Measurements from ENCODE around the gene RGS7BP.

The RGS7BP gene

DNA sequence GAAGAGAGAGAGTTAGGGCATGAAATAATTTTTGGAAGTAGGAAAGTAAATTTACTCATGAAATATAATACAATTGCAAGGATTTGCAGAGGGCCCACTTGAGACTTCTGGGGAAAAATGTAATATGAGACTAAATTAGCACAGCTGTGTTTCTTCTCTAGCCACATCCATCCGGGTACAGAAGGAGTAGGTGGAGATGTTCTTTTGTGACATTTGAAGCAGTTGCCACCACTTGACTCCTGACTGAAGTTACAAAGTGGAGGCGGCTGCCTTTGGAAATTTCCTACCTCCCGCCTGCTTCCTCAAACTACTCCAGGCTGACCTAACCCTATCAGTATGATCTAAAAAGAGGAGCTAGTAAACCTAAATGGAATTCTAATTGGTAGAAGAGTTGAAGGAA is 126.4 kb downstream of the RGS7BP start:
- TF ChIP-seq RAD21 (IDR thresholded peaks at IDR 0.05; ENCODE audit: low read depth): no peak
- TF ChIP-seq EP300 (IDR thresholded peaks at IDR 0.05; ENCODE audit: borderline replicate concordance): no peak
- no peak for TF ChIP-seq TAF1 (IDR thresholded peaks at IDR 0.05; ENCODE audit: low read depth)
- no peak for TF ChIP-seq ZBTB7A (IDR thresholded peaks at IDR 0.05; ENCODE audit: low read depth)
- TF ChIP-seq, protein P1, sequence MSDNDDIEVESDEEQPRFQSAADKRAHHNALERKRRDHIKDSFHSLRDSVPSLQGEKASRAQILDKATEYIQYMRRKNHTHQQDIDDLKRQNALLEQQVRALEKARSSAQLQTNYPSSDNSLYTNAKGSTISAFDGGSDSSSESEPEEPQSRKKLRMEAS (IDR thresholded peaks at IDR 0.05): no peak
- no peak for TF ChIP-seq TCF12 (IDR thresholded peaks at IDR 0.05; ENCODE audit: low read depth)
- TF ChIP-seq, protein P2, sequence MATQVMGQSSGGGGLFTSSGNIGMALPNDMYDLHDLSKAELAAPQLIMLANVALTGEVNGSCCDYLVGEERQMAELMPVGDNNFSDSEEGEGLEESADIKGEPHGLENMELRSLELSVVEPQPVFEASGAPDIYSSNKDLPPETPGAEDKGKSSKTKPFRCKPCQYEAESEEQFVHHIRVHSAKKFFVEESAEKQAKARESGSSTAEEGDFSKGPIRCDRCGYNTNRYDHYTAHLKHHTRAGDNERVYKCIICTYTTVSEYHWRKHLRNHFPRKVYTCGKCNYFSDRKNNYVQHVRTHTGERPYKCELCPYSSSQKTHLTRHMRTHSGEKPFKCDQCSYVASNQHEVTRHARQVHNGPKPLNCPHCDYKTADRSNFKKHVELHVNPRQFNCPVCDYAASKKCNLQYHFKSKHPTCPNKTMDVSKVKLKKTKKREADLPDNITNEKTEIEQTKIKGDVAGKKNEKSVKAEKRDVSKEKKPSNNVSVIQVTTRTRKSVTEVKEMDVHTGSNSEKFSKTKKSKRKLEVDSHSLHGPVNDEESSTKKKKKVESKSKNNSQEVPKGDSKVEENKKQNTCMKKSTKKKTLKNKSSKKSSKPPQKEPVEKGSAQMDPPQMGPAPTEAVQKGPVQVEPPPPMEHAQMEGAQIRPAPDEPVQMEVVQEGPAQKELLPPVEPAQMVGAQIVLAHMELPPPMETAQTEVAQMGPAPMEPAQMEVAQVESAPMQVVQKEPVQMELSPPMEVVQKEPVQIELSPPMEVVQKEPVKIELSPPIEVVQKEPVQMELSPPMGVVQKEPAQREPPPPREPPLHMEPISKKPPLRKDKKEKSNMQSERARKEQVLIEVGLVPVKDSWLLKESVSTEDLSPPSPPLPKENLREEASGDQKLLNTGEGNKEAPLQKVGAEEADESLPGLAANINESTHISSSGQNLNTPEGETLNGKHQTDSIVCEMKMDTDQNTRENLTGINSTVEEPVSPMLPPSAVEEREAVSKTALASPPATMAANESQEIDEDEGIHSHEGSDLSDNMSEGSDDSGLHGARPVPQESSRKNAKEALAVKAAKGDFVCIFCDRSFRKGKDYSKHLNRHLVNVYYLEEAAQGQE (IDR thresholded peaks at IDR 0.05; ENCODE audit: low read depth): no peak
- TF ChIP-seq YY1 (IDR thresholded peaks at IDR 0.05; ENCODE audit: low read depth): no peak
- no peak for TF ChIP-seq FOXM1 (IDR thresholded peaks at IDR 0.05; ENCODE audit: borderline replicate concordance, low read depth)
- TF ChIP-seq, protein P3, sequence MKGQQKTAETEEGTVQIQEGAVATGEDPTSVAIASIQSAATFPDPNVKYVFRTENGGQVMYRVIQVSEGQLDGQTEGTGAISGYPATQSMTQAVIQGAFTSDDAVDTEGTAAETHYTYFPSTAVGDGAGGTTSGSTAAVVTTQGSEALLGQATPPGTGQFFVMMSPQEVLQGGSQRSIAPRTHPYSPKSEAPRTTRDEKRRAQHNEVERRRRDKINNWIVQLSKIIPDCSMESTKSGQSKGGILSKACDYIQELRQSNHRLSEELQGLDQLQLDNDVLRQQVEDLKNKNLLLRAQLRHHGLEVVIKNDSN (IDR thresholded peaks at IDR 0.05): no peak
- no peak for TF ChIP-seq TEAD4 (IDR thresholded peaks at IDR 0.05)
- TF ChIP-seq CREB1 (IDR thresholded peaks at IDR 0.05; ENCODE audit: low read depth): no peak
- no peak for TF ChIP-seq NFIC (IDR thresholded peaks at IDR 0.05)
- no peak for TF ChIP-seq EGR1 (IDR thresholded peaks at IDR 0.05)

DNA sequence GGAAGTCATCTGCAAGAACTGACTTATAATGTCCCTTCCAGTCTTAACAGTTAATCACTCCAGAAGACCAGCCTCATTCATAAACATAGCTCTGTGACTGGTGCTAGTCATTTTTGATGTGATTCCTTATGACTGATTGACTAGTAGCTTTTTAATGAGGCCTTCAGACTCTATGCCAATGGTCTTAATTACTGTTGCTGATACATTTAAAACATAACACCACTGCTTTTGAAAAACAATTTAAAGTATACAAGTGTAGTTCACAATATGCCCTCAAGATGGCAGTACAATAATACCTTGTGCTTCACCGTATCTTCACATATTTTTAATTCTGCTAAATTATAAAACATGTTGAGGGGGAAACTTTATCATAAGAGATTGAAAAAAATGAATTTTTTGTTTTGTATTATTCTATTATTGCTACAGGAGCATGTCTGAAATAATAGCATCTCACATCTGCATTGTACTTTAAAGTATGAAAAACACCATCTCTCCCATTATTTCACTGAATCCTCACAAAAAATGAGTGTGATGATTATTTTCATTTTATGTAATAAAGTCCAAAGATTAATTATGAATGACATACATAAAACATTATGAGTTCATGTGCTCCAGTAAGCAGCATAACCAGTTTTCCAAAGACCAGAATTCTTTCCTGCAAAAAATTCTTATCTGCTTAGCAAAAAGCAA is 129.3 kb downstream of the RGS7BP start:
- peak; percentile 85 for TF ChIP-seq RAD21 (IDR thresholded peaks at IDR 0.05; ENCODE audit: low read depth)
- TF ChIP-seq CEBPB (IDR thresholded peaks at IDR 0.05): no peak

DNA sequence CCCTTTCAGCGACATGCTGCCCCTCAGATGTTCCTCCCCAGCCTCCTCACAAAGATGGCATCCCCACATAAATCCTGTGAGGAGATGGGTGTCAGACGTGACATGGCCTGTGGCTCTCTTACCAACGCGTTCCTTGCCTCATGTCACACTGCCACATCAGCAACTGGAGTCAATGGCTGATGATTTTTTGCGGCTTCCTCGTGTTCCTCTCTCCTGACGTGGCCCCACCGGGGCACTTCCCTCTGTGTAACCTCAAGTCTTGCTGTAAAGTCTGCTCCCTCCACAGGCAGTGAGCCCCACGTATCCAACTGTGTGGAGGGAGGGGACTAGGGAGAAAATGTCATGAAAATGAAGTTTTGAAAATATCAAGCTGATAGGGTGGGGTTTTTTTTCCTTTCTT is 131.3 kb downstream of the RGS7BP start:
- TF ChIP-seq YY1 (IDR thresholded peaks at IDR 0.05; ENCODE audit: low read depth) (no peak), TAF1 (IDR thresholded peaks at IDR 0.05; ENCODE audit: low read depth) (no peak), RAD21 (IDR thresholded peaks at IDR 0.05; ENCODE audit: low read depth) (no peak), FOXM1 (IDR thresholded peaks at IDR 0.05; ENCODE audit: borderline replicate concordance, low read depth) (no peak), CREB1 (IDR thresholded peaks at IDR 0.05; ENCODE audit: low read depth) (no peak), CEBPB (IDR thresholded peaks at IDR 0.05) (no peak), EP300 (IDR thresholded peaks at IDR 0.05; ENCODE audit: borderline replicate concordance) (no peak), TCF12 (IDR thresholded peaks at IDR 0.05; ENCODE audit: low read depth) (no peak)
- TF ChIP-seq, protein P2 (IDR thresholded peaks at IDR 0.05; ENCODE audit: low read depth): no peak
- TF ChIP-seq, protein P3 (IDR thresholded peaks at IDR 0.05): no peak

DNA sequence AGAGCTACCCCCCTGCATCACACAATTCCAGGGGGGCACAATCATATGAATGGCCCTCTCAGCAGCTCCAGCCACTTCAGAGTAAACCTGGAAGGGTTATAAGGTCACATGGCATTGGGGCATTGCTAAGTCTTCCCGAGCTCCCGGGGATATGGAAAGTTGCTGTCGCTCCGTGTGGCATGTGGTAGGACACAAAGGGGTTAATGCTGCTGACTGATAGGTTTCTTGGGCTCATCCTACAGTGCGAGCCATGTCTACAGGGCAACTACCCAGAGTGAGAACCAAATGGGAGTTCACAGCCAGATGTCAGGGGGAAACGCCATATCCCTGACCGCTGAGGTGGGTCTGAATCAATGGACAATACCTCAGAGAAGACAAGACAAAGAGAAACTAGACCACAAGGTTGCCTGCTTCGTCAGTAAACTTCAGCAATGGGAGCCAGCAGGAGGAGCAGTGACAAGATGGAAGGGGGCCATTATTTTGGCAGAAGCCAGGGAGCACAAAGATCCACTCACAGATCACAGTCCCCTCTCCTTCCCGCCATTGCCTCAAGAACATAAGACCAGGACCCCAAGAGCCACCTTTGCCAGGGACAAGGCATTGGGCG is 132.1 kb downstream of the RGS7BP start:
- TF ChIP-seq CEBPB (IDR thresholded peaks at IDR 0.05) (no peak), NFIC (IDR thresholded peaks at IDR 0.05) (no peak), ZBTB7A (IDR thresholded peaks at IDR 0.05; ENCODE audit: low read depth) (no peak), TEAD4 (IDR thresholded peaks at IDR 0.05) (no peak), CREB1 (IDR thresholded peaks at IDR 0.05; ENCODE audit: low read depth) (no peak), EP300 (IDR thresholded peaks at IDR 0.05; ENCODE audit: borderline replicate concordance) (no peak), FOXM1 (IDR thresholded peaks at IDR 0.05; ENCODE audit: borderline replicate concordance, low read depth) (no peak), EGR1 (IDR thresholded peaks at IDR 0.05) (no peak), YY1 (IDR thresholded peaks at IDR 0.05; ENCODE audit: low read depth) (no peak), RAD21 (IDR thresholded peaks at IDR 0.05; ENCODE audit: low read depth) (no peak)
- TF ChIP-seq, protein P1 (IDR thresholded peaks at IDR 0.05): no peak
- TF ChIP-seq, protein P2 (IDR thresholded peaks at IDR 0.05; ENCODE audit: low read depth): no peak

All from Ishikawa (cell line).